Activated CD4-positive, CD25-positive, alpha-beta regulatory T cell treated with anti-CD3 and anti-CD28 coated beads, Interleukin-2, amount 50 U/mL, for 72 hours (primary cell): ENCODE measurements around the gene PRCC.

Experiments
- DNase-seq: peaks from one replicate; pipeline ENCODE4 v3.0.0; 2021

PRCC gene

GRCh38 chr1:156766298-156767100 lies 836 bp upstream of the PRCC start:
- DNase-seq, result no peak

DNA sequence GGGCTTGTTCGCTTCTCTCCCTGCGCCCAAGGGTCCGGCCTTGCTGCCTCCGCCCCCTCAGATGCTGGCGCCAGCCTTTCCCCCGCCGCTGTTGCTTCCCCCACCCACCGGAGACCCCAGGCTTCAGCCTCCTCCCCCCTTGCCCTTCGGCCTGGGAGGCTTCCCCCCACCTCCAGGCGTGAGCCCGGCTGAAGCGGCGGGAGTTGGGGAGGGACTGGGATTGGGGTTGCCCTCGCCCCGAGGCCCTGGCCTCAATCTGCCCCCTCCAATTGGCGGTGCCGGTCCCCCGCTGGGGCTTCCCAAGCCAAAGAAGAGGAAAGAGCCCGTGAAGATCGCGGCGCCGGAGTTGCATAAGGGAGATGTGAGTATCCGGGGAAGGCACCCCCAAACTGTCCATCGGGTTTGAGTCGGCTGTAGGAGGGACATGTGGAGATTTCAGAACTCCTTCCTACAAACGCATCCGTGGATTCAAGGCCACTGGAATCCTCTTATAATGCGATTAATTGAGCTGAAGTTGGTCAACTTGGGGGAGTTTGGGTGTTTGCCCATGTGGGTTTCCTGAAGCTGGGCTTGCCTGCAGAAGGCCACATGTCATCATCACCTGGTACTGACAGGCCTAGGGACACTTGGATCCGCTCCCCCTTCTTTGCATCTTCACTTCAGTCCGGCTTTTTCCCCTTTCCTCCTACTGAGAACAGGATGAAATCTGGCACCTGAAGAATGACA lies 707 bp downstream of the PRCC start:
- DNase-seq, result peak; percentile 55

- no peak for DNase-seq
These were observed 1.4 kb downstream of the PRCC start for GRCh38 chr1:156768610-156769295.

- DNase-seq, result no peak
These were observed 4.9 kb downstream of the PRCC start for GRCh38 chr1:156772222-156772621.

GRCh38 chr1:156772728-156773497 lies 5.6 kb downstream of the PRCC start:
- DNase-seq, result no peak

DNA sequence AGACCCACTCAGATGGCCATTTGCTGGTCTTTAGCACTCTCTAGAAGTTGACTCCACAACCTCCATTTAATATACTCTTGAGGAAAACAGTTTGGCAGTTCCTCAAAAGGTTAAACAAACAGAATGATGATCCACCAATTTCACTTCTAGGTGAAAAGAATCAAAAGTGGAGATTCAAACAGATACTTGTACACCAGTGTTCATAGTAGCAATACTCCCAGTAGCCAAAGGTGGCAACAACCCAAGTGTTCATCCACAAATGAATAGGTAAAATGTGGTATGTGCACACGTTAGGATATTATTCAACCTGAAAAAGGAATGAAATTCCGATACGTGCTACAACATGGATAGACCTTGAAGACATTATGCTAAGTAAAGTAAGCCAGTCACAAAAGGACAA lies 6.3 kb downstream of the PRCC start:
- DNase-seq, result no peak

DNA sequence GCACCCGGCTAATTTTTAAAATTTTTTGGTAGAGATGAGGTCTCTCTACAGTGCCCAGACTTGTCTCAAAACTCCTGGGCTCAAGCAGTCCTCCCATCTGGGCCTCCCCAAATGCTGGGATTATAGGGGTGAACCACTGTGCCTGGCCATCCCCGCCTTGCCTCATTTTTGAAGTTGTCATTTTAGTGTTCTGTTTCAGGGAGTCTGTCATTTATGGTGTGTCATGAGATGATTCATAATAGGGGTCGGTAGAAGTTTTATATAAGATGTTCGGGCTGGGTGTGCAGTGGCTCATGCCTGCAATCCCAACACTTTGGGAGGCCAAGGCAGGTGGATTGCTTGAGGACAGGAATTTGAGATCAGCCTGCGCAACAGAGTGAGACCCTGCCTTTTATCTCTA lies 8.5 kb downstream of the PRCC start:
- DNase-seq, result no peak

DNA sequence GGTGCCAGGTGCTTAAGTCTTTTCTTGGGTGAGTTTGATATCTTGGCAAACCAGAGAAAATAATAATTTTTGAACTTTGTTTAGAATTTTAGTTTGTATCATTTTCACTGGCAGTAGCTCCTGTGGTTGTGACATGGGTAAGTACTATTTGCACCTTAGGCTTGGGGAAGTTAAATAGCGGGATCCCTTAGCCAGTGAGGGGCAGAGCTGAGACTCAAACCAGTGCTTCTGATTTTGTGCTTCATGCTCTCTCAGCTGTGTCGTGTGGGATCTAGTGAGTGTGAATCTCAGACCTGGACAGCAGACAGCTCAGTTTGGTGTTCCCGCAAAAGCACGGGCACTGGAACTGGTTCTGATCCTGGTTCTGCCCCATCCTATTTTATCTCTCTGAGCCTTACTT lies 9.6 kb downstream of the PRCC start:
- DNase-seq, result no peak

- no peak for DNase-seq
These were observed 10.2 kb downstream of the PRCC start for GRCh38 chr1:156777573-156777972.

DNA sequence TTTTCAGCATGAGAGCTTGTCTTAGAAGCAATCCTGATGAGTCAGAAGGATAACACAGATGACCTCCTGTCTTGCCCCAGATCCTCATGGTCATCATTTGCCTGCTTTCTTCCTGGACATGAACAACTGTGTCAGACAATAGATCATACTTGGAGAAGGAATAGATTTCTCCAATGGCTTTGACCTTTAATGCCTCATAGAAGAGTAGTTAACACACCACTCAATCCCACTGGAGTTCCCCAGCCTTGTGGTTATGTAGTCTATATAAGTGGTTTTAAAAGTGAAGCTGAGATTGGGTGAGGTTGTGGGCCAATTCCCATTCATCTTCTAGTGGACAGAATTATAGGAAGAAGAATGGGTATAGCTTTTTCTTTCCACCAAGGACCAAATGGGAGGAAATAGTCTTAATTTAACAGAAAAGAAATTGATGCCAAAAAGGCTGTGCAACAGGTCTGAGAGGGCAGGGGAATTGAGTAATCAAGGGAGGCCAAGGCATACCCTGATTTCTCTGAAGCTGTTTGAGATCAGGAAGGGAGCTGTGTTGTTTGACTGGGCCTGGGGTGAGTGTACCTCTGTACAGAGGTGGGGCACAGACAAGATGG lies 14.4 kb downstream of the PRCC start:
- DNase-seq, result no peak

DNA sequence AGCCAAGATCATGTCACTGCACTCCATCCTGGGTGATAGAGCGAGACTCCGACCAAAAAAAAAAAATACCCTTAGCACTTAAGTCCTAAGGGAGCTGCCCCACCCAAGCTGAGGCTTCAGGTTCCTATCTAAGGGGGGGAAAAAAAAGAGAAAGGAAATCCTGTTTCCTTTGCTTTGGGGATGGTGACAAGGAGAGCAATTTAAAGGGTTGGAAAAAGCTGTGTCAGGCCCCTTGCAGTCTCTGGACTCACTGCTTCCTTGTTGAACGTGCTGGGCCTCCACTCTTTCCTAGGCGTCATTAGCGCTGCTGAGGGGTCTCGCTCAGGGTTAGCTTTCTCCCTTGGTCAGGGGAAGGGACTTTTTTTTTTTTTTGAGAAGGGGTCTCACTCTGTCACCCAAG lies 18.1 kb downstream of the PRCC start:
- DNase-seq, result no peak

- DNase-seq, result no peak
These were observed 19.3 kb downstream of the PRCC start for GRCh38 chr1:156786640-156787039.

DNA sequence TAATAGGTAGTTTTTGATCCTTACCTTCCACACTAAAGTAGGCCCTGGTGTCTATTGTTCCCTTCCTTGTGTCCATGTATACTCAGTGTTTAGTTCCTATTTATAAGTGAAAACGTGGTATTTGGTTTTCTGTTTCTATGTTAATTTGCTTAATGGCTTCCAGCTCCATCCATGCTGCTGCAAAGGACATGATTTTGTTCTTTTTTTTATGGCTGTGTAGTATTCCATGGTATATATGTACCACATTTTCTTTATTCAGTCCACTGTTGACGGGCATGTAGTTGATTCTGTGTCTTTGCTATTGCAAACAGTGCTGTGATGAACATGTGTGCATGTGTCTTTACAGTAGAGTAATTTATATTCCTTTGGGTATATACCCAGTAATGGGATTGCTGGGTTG lies 20.8 kb downstream of the PRCC start:
- DNase-seq, result no peak

GRCh38 chr1:156789621-156790318 lies 22.4 kb downstream of the PRCC start:
- no peak for DNase-seq

DNA sequence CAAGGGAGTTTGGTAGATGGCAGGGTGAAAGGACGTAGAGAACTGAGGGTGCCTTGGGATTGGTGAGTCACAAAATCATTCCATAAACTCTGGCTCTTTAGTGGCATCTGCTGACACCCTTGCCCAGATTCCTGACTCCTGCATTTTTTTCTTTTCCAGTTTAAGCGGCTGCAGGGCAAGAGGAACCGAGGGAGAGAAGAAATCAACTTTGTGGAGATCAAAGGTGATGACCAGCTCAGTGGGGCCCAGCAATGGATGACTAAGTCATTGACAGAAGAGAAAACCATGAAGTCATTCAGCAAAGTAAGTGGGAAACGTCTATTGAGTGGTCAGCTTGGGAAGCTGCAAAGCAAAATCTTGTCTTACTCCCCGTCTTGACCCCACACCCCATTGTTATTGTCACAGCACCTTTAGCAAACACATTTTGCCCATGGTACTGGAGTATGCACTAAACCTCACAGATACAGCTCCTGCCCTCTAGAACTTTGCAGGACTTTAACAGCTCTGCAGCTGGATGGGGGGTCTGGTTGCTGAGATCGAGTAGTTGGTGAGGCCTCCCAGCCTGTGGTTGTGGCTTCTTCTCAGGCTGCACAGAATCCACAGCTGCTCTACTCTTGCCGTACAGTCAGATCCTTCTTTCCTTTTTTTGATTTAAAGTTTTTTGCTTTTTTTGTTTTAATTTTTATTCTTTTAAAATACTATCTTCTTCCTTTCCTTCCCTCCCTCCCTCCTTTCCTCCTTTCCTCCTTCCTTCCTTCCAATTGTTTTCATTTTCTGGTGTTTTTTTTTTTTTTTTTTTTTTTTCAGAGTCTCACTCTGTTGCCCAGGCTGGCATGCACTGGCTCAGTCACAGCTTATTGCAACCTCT lies 27.4 kb downstream of the PRCC start:
- no peak for DNase-seq

GRCh38 chr1:156795374-156795733 lies 28.0 kb downstream of the PRCC start:
- no peak for DNase-seq

DNA sequence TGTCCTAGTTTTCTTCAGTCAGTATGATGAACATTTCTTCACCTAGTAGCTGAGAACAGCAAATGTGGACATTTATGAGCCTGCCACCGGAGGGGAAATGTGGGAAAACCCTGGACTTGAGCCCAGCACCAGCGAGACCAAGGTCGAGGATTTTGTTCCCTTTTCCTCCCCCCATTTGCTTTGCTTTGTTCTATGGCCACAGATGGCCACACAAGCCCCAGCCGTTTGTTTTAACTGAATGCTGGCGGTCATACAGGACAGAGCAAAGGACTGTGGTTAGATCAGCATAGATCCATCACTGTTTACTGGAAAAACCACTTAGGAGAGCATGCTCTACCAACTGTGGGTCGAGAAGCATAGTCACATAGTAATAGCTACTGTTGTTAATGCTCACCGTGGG lies 28.5 kb downstream of the PRCC start:
- no peak for DNase-seq

GRCh38 chr1:156796340-156797097 lies 29.2 kb downstream of the PRCC start:
- DNase-seq, result no peak

DNA sequence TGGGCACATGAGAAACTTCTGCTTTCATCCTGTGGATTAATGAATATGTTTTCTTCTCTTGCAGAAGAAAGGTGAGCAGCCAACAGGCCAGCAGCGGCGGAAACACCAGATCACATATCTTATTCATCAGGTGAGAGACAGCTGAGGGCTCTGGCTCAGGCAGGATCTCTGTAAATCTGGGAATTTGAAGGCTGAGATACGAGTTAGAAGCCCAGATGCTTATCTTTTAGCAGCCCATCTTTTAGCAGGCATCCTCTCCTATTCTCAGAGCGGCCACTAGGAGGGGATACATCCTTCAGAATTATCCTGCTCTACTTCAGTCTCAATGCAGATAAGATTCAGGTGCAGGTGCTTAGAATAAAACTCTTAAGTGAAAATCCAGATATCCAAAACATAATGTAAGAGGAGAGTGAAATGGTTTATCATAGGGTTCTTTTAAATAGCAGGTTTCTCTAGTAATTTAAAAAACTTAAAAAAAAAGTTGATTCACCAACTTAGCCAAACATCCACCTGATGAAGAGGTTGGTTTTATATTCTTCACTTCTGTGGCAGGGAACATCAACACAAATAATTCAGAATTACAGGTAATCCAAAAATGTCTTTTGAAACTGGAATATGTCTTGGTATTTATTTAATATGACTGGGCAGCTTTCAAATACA lies 30.0 kb downstream of the PRCC start:
- peak; percentile 42 for DNase-seq
